ENCODE results near the gene BCL2L14.

DNA sequence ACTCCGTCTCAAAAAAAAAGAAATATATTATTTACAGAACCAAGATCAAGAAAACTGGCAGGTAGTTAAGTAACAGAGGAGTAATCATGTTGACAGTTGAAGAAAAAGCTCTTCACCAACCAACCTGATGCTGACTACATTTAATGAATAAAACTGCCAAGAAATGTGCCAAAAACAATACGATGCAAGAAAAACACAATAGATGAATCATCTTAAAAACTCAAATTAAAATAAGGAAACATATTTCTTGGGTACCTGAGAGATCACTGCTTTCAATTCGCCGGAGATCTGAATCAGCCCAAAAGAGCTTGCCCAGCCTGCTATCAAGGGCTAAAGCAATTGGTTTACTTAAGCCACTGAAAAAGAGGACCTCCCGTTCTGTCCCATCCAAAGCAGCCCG lies 76.4 kb downstream of the BCL2L14 start:
- TF ChIP-seq EZH2phosphoT487 (IDR thresholded peaks at IDR 0.05; ENCODE audit: borderline replicate concordance, low read length) = no peak
- TF ChIP-seq, protein P1, sequence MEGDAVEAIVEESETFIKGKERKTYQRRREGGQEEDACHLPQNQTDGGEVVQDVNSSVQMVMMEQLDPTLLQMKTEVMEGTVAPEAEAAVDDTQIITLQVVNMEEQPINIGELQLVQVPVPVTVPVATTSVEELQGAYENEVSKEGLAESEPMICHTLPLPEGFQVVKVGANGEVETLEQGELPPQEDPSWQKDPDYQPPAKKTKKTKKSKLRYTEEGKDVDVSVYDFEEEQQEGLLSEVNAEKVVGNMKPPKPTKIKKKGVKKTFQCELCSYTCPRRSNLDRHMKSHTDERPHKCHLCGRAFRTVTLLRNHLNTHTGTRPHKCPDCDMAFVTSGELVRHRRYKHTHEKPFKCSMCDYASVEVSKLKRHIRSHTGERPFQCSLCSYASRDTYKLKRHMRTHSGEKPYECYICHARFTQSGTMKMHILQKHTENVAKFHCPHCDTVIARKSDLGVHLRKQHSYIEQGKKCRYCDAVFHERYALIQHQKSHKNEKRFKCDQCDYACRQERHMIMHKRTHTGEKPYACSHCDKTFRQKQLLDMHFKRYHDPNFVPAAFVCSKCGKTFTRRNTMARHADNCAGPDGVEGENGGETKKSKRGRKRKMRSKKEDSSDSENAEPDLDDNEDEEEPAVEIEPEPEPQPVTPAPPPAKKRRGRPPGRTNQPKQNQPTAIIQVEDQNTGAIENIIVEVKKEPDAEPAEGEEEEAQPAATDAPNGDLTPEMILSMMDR (conservative IDR thresholded peaks at IDR 0.05; ENCODE audit: low read depth, low read length) = no peak
